Progenitor cell of endocrine pancreas (in vitro differentiated cells): ENCODE measurements around the gene KITLG. TPM values are rescaled to one million over a fixed set of nuclear protein-coding genes. Genes with fewer than 3 reads are reported as not detected.

Source experiments
- DNase-seq: peaks from one replicate; pipeline ENCODE4 v3.0.0; 2021; ENCODE audit warnings: low spot score; ENCODE audit not compliant: unreplicated experiment
- H3K27ac Mint-ChIP-seq: 2 replicates; pipeline ENCODE4 v1.8.0; 2021; ENCODE audit warnings: mild to moderate bottlenecking, moderate library complexity, mixed read lengths
- H3K27me3 Mint-ChIP-seq: 2 replicates; pipeline ENCODE4 v1.8.0; 2021; ENCODE audit warnings: mixed read lengths
- H3K36me3 Mint-ChIP-seq: 2 replicates; pipeline ENCODE4 v1.8.0; 2022; ENCODE audit warnings: mixed read lengths; ENCODE audit not compliant: insufficient read depth
- H3K4me1 Mint-ChIP-seq: 2 replicates; pipeline ENCODE4 v1.8.0; 2021; ENCODE audit warnings: low read depth, mixed read lengths
- H3K4me3 Mint-ChIP-seq: 2 replicates; pipeline ENCODE4 v1.8.0; 2021; ENCODE audit warnings: low read depth, mild to moderate bottlenecking, moderate library complexity, mixed read lengths
- H3K9me3 Mint-ChIP-seq: 2 replicates; pipeline ENCODE4 v1.8.0; 2021; ENCODE audit warnings: low read depth, mixed read lengths
- total RNA-seq: library from RNA; stranded (reverse); gene quantifications from 2 replicates; pipeline ENCODE4 v1.2.1, GENCODE V29; 2021
- TF ChIP-seq, protein P1 (sequence below): fragments of 200-600 bp; sonication (generic); IDR thresholded peaks from one replicate; pipeline ENCODE4 v1.5.0; 2021; ENCODE audit warnings: antibody characterized with exemption, mild to moderate bottlenecking; ENCODE audit not compliant: unreplicated experiment

KITLG gene
- total RNA-seq, 1 donor from 2014 or later, result 9.1 TPM

GRCh38 chr12:88451205-88451604 lies 129.1 kb downstream of the KITLG start:
- H3K27ac Mint-ChIP-seq, result no peak overlapping the region
- no peaks in the 10 kb centered on the region for H3K9me3 Mint-ChIP-seq
- DNase-seq, result no peak
- H3K27me3 Mint-ChIP-seq, result no peaks in the 10 kb centered on the region
- TF ChIP-seq, protein P1, sequence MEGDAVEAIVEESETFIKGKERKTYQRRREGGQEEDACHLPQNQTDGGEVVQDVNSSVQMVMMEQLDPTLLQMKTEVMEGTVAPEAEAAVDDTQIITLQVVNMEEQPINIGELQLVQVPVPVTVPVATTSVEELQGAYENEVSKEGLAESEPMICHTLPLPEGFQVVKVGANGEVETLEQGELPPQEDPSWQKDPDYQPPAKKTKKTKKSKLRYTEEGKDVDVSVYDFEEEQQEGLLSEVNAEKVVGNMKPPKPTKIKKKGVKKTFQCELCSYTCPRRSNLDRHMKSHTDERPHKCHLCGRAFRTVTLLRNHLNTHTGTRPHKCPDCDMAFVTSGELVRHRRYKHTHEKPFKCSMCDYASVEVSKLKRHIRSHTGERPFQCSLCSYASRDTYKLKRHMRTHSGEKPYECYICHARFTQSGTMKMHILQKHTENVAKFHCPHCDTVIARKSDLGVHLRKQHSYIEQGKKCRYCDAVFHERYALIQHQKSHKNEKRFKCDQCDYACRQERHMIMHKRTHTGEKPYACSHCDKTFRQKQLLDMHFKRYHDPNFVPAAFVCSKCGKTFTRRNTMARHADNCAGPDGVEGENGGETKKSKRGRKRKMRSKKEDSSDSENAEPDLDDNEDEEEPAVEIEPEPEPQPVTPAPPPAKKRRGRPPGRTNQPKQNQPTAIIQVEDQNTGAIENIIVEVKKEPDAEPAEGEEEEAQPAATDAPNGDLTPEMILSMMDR, result no peak
- H3K4me3 Mint-ChIP-seq, result no peak overlapping the region
- peaks cover 5% of the 10 kb centered on the region for H3K4me1 Mint-ChIP-seq
- H3K36me3 Mint-ChIP-seq, result no peaks in the 10 kb centered on the region

- Mint-ChIP-seq H3K36me3 (no peaks in the 10 kb centered on the region), H3K4me1 (peaks cover 5% of the 10 kb centered on the region), H3K4me3 (no peak overlapping the region), H3K27ac (no peak overlapping the region), H3K27me3 (no peaks in the 10 kb centered on the region), H3K9me3 (no peaks in the 10 kb centered on the region)
- no peak for DNase-seq
- TF ChIP-seq, protein P1, result no peak
These were observed 130.1 kb downstream of the KITLG start for GRCh38 chr12:88450136-88450535.

DNA sequence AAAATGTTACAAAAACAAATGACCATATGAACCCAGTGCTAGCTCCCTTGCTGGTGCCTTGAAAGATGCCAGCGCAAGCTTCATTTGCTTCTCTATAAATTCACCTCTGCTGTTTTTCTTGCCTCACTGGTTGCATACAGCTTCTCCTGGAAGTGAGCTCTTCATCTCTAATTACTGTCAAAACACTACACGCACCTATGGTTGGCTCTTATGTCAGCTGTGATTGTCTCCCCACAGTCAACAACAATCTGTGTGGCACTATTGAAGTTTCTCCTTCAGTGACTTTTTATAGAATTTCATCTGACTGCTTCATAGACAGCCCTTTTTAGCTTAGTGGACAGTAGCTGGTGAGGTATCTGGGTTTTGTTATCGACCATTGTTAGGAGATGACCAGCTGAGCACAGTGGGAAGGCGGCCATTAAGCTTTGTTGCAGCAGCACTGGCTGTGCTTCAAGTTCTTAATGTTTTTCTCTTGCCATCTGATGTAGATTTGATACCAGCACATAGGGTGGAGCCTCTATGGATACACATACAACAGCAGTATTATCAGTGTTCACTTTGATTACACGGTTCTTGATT lies 131.8 kb downstream of the KITLG start:
- no peak overlapping the region for H3K27ac Mint-ChIP-seq
- H3K27me3 Mint-ChIP-seq, result no peaks in the 10 kb centered on the region
- TF ChIP-seq, protein P1, result no peak
- H3K4me1 Mint-ChIP-seq, result peaks cover 5% of the 10 kb centered on the region
- H3K36me3 Mint-ChIP-seq, result no peaks in the 10 kb centered on the region
- no peak for DNase-seq
- no peaks in the 10 kb centered on the region for H3K9me3 Mint-ChIP-seq
- H3K4me3 Mint-ChIP-seq, result no peak overlapping the region

GRCh38 chr12:88445705-88446394 lies 134.4 kb downstream of the KITLG start:
- Mint-ChIP-seq H3K9me3 (peaks cover 11% of the 10 kb centered on the region), H3K4me3 (no peak overlapping the region), H3K27me3 (no peaks in the 10 kb centered on the region), H3K27ac (no peak overlapping the region), H3K36me3 (no peaks in the 10 kb centered on the region), H3K4me1 (peaks cover 5% of the 10 kb centered on the region)
- TF ChIP-seq, protein P1, result no peak
- DNase-seq, result no peak

DNA sequence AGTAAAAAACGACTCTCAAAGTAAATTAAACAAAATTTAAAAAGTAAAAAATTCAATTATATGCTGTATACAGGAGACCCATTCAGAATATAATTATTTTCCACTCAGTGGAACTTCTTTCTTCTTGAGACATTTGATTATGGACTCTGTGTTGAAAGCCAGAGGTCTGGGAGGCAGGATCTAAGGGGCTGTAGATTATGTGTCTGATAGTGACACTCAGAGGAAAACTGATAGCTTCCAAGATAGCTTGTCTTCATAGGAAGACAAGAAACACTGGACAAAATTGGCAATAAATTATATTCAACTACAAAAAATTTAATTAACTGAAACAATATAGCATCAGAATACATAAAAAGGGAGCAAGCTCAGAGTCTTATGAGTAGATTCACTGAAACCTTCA lies 135.8 kb downstream of the KITLG start:
- Mint-ChIP-seq H3K4me3 (no peak overlapping the region), H3K27ac (no peak overlapping the region), H3K27me3 (no peaks in the 10 kb centered on the region), H3K4me1 (peaks cover 5% of the 10 kb centered on the region), H3K9me3 (peaks cover 21% of the 10 kb centered on the region), H3K36me3 (no peaks in the 10 kb centered on the region)
- TF ChIP-seq, protein P1, result no peak
- DNase-seq, result no peak
